GM19395 (cell line): ENCODE data around the gene GASK1A.
"Not testable (repeated sequence)": the region's sequence is repeated elsewhere in the genome, so short reads cannot be mapped to it uniquely, and the experiment has no call there.

Source experiments
- ATAC-seq: cut with Tn5 transposase; IDR thresholded peaks from one replicate; pipeline ENCODE4 v1.9.1; 2021; ENCODE audit warnings: mild to moderate bottlenecking, moderate library complexity; ENCODE audit not compliant: unreplicated experiment

The GASK1A gene

DNA sequence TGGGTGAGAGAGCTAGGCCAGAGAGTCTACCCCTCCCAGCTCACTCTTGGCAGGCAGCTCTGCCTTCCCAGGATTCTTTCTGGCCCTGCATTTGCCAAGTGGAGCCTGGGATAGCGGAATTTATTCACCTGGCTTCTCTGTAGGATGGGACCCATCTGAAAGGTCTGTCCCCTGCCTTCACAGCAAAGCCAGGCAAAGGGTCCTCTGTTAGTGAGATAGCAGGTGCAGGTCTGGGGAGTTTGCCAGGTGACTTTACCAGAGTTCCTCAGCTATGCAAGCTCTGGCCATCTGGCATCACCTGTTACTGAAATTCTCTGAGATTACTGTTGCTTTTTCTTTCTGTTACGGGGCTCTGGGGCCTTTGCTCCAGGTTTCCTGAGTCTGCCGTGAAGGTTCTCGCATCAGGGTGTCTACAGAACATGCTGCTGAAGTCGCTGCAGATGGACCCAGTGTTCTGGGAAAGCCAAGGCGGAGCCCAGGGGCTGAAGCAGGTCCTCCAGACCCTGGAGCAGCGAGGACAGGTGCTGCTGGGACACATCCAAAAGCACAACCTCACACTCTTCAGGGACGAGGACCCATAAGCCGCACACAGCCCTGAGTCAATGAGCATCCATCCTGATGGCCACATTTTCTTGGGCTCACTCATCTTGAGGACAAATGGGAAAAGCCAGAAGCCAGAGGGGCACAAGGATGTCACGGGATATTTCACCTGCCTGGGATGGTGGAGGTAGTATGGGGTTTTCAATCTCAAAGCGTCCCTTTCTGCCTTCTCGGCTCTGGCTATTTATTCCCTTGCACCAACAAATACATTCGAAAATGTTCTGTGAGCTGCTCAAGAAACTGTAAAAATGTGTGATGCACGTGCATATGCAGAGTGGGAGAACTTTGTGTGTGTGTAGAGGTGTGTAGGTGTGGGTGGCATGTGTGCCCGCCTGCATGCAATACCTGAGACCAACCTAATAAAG is 77.0 kb downstream of the GASK1A start:
- no peak for ATAC-seq

DNA sequence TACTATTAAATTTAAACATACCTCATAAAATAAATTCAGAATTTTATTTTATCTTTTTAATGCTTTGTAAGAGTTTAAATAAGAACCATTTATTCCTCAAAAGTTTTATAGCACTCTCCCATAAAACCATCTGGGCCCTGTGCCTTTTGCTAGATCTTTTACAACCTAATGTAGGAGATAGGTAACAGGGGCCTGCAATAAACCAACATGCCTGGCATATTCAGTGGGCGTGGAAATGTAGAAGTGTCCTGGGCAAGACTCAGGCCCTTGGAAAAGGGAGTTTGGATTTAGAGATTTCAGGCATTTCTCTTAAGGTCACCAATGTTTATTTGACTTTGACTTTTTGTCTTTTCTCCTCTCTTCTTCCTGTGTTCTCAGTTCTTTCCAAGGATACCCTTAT is 80.3 kb downstream of the GASK1A start:
- no peak for ATAC-seq

DNA sequence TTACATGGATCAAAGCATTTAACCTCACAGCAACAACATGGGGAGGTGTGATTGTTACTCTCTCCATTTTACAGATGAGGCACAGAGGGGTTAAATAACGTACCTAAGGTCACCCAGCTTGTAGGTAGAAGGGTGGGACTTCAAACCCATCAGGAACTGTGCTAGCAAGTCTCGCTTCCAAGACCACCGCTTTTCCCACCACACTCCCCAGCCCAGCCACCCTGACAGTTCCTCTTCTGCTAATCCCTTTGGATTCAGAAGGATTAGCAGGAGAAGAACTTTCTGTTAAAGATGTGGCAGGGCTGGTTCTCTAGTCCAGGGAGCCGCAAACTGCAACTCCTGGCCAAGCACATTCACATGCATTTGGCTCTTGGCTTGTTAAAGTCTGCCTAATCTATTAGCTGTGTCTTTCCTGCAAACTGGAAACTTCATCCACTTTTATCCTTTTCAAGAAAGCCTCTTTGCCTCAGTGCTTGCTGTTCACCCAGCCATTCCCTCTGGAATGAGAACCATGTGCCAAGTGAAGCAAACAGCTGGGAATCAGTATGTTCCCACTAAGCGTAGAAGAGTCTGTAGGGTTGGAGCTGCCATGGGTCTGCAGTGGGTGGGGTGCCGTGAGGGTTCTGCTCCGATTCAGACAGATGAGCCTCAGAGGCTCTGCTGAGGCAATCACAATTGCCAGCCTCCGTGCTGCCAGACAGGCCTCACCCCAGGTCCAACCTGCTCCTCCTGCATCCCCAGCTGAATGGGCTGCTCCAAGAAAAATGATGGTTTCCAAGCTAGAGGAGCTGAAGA is 82.2 kb downstream of the GASK1A start:
- no peak for ATAC-seq

DNA sequence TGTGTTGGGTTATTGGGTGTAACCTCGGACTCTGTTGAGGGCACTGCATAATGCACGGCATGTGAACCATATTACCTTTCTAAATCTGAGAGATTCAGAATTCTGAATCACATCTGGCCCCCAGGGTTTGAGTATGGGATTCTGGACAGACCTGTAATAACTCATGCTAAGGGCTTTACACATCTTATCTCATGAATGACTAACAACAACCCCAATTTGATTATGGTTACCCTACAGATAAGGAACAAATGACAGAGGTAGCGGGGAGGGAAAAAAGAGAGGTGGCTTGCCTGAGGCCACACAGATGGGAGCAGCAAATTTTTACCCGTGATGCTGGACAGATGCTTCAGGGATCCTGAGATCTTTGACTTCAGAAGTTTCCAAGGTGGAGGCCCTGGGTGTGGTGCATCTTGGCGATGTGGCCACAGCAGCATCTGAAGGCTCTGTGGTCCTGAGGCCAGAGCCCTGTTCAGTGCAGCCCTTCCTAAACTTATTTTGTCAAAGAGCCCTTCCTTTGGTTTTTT is 83.0 kb downstream of the GASK1A start:
- no peak for ATAC-seq

DNA sequence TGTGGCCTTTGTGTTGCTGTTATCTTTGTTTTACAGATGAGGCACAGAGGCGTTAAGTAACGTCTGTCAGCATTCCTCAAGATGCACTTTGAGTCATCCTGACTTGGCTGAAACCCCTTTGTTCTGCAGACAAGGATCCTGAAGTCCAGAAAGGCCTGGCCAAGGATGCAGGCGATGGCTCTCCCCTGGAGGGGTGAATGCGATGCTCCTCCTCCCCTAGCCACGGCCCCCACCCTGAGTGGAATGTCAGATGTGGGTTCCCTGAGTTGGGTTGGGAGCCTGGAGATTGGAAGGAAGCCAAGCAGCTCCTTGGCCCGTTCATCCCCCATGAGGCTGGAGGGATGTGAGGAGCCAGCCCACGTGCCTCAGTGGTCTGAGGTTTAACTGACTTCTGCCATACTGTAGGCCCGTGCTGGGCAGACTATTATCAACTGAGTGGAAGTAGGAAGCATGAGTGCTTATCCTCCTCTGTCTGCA is 83.5 kb downstream of the GASK1A start:
- no peak for ATAC-seq

DNA sequence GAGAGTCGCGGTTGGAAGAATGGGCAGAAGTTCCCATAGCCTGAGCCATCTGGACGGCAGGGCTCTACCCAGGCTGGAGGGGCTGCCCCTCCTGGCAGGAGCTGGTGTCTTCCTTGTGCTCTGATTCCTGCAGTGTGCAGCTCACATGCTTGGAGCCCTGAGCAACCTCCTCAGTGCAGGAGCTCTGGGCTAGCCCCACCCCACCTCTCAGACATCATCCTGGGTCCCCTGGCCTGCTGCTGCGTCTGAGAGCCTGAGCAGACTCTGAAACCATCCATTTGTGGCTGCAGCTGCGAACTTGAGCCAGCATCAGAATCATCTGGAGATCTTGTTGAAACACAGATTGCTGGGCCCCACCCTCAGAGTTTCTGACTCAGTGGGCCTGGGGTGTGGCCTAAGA is 84.0 kb downstream of the GASK1A start:
- ATAC-seq, result no peak

DNA sequence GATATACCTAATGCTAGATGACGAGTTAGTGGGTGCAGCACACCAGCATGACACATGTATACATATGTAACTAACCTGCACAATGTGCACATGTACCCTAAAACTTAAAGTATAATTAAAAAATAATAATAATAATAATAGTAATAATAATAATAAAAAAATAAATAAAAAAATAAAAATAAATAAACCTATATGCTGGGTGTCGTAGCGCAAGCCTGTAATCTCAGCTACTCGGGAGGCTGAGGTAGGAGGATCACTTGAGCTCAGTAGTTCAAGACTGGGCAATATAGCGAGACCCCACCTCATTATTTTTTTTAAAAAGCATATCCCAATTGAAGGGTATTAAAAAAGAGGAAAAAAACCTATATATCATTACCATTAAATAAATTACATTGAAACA is 91.6 kb downstream of the GASK1A start:
- not testable (repeated sequence) for ATAC-seq

DNA sequence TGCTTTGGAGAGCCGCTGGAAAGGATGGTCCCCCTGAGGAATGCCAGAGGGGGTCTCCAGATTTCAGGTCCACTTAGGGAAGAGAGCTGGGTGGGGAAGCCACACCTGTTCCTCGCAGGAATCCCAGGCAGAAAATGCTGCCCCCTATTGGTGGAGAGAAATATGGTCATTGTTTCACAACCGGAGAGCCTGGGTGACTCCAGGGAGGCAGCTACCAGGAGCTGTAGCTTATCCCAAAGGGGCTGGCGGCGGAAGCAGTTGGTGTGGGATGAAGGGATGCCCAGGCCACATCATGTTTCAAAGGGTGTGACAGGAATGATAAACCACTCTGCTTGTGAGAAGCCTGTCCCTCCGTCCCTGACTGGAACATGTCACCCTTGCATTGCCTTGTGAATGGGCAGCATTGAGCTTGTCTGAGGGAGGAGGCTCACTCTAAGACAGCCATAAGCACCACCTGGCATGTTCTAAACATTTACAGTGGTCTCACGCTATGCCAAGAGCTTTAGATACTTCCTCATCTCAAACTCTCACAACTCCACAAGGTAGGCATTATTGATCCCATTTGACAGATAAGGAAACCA is 92.3 kb downstream of the GASK1A start:
- no peak for ATAC-seq

DNA sequence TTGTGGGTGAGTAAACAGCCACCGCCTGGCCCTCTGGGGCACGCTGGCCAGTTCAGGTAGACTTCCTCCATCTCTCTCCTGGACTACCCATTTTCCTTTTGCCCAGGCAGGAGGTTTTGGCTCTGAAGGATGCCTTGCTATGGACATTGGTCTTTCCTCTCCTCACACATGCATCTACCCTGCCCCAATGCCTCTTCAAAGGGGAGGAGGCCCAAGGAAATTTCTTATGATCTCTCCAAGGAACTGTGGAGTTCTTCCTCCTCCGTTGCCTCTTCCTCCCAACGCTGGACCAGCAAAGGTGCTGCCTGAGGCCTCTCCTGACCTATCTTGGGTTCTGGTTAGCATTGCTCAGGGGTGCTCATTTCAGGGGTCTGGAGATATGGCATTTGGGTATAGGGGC is 93.2 kb downstream of the GASK1A start:
- ATAC-seq, result no peak

DNA sequence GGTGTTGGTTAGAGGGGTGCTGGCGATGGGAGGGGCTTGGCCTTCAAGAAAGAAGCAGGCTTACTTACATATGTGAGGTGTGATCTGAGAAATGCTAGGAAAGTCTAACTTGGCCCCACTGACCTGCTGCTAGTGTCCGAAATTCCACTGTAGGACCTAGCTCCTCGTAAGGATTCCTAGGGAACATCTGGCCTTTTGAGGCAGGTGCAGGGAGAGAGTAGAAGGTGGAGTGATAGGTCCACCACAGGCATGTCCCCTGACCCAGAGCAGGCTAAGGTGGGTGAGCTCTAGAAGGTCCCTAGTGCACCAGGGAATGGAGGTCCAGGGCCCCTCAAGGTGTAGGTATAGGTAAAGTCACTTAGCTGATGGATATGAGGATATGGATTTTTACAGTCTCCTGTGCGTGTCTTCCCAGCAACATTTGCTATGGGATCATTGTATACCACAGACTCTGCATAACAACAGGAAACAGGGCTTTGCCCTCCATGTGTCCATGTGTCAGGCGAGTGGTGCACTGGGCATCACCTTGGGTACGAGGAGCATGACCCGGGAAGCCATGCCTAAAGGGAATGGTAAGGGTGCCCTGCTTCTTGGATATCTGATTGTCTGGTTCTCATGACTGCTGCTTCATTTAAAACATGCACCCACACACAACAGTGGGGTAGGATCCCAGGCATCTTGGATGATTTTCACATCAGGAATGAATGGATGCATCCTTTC is 94.2 kb downstream of the GASK1A start:
- ATAC-seq, result no peak

DNA sequence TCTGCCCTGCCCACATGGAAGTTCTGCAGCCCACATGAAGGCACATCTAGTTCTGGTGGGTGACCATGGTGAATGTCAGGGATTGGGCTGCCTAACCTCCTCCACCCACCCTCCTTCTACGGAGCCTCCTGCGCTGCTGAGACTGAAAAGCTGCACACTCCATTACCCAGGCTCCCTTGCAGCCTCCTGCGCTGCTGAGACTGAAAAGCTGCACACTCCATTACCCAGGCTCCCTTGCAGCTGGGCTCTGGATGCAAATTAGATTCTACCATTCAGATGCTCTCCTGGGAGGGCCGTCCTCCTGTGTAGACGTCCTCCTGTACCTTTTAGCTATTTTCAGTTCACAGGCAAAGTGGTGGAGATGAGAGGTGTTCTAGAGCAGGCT is 94.7 kb downstream of the GASK1A start:
- no peak for ATAC-seq

DNA sequence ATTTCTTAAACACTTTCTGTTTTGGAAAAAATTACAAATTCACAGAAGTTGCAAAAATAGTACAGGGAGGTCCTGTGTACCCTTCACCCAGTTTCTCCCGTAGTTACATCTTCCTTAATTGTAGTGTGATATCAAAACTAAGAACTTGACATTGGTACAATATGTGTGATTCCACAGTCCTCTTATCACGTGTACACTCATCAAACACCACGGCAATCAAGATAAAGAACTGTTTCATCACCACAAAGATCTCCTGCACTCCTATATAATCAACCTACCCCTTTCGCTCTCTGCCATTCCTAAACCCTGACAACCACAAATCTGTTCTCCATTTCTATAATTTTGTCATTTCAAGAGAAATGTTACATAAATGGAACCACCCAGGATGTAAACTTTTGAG is 95.4 kb downstream of the GASK1A start:
- ATAC-seq, result no peak

DNA sequence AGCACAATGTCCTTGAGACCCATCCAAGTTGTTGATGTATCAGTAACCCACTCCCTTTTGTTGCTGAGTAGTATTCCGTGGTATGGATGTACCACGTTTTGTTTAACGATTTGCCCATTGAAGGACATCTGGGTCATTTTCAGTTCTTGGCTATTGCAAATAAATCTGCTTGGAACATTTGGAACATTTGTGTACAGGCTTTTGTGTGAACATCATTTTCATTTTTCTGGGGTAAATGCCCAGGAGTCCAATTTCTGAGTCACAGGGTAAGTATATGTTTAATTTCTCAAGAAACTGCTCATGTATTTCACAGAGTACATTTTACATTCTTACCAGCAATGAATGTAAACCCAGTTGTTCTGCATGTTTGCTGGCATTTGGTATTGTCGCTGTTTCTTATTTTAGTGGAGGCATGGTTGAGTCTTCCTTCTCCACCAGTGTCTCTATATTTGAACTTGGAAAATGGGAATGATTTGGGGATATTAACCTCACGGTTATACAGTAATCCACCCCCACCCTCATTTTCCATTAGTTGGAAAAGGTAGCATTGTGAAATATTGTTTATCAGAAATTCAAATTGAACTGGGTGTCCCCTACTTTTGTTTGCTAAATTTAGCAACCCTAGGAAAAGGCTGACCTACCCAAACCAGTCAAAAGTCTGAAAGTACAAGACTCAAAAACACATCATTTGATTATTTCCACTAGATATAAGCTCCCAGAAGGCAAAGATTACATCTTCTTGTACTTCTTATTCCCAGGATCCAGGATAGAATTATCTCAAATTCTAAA is 96.0 kb downstream of the GASK1A start:
- no peak for ATAC-seq

DNA sequence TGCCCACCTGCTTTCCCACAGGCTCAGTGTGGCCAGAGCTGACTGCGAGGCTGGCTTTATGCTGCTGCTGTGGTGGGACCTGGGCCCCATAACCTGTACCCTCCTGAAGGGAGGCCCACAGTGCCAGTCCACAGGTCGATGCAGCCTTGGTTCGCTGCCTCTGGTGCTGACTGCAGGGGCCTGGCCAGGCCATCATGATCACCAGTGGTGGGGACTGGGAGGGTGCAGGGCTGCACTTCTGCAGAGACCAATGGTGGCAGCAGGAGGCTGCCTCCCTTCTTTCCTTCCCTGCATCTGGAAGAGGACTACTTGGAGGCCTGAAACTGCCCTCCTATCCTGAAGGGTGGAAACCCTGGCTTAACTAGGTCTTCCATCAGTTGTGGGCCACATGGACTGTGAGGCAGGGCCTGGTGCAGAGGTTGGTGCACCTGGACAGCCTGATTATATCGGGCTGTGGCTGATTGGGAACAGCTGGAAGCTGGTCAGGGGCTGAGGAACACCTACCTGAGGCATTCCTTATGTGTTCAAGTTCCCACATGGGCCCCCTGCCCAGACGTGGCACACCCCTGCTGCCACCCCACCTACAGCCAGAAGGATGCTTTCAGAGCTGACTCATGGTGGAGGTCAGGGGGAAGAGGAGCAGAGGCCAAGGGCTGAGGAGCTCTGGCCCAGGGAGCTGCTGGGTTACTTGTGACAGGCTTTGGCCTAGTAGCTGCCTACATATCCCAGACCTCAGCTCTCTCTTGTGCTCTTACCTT is 97.0 kb downstream of the GASK1A start:
- ATAC-seq, result no peak

DNA sequence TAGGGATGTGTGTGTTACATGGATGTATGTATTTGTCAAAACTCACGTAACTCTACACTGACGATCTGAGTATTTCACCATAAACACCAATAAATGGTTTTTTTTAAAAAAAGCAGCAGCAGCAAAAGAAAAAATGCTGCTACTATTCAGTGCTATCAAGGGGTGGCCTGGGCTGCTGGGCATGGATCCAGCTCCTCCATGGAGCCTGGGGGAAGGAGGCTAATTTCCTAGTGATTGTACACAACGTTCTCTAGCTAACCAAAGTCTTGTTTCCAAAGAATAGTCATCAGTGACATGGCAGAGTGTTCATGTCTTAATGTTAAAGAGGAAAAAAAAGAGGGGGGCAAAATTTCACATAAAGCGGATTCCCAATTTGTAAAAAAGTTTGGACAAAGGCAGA is 97.7 kb downstream of the GASK1A start:
- no peak for ATAC-seq

DNA sequence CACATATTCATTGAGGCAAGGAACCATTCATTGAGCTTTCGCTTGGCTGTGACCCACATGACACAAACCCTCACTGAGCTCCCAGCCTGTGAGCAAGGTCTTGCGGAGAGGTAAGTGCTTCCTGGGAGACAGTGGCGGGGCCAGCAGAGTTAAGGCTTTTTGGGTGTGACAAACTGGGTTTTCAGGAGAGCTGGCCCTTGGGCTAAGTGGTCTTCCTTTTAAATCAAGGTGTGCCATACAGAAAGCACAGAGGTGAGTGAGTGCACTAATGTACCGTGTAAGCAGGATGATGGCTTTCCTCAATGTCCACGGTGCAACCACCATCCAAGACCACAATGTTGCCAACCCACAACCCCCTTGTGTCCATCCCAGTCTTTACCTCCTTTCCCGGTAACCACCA is 98.2 kb downstream of the GASK1A start:
- no peak for ATAC-seq

DNA sequence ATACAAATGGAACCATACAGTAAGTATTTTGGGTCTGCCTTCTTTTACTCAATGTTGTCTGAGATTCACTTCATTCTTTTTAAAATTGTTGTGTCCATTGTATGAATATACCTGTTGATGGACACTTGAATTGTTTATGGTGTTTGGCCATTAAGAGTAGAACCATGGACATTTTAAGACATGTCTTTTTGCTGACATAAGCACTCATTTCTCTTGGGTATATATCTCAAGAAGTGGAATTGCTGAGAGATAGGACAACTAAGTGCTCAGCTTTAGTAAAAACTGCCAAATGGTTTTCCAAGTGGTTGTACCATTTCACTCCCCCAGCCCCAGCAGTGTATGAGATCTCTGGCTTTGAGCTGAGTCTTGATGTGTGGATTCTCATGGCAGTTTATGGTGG is 98.6 kb downstream of the GASK1A start:
- no peak for ATAC-seq

DNA sequence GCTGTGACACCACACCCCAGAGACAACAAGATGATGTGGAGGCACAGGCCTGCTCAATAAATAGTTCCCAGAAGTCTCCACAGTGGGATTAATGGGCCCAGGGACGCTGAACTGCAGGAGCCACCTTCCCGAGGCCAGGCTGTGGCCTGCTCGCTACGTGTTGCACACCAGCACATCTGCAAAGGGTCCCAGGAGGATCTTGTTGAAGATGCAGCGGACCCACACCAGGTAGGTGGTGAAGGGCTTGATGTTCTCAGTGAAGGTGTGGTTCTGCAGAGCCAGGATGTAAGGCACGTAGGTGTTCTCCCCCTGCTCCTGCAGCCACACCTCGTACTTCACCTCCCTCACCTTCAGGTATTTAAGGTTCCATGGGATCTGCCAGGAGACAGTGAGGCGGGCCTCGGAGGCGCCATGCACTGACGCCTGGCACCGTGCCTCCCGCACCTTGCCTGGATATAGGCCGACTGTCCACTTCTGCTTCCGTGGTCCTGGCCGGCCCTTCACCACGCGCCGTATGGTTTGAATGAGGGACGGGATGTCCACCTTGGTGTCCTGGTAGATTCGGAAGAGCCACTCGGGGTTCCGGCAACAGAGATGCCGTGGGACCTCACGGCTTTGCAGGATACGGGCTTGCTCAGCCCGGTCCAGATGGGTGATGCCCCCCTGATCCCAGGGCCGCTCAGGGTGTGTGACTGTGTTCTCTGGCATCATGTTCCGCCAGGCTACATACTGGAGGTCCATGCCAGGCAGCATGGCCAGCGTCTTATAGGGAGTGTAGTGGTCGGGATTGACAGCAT is 100.6 kb downstream of the GASK1A start:
- ATAC-seq, result no peak
